HG02885 (cell line): ENCODE measurements around the gene BOLA2B.
"Not testable (repeated sequence)": the region's sequence is repeated elsewhere in the genome, so short reads cannot be mapped to it uniquely, and the experiment has no call there.

Source experiments
- ATAC-seq: cut with Tn5 transposase; IDR thresholded peaks from one replicate; pipeline ENCODE4 v1.9.1; 2021; ENCODE audit warnings: mild to moderate bottlenecking; ENCODE audit not compliant: unreplicated experiment, poor library complexity

The BOLA2B gene

DNA sequence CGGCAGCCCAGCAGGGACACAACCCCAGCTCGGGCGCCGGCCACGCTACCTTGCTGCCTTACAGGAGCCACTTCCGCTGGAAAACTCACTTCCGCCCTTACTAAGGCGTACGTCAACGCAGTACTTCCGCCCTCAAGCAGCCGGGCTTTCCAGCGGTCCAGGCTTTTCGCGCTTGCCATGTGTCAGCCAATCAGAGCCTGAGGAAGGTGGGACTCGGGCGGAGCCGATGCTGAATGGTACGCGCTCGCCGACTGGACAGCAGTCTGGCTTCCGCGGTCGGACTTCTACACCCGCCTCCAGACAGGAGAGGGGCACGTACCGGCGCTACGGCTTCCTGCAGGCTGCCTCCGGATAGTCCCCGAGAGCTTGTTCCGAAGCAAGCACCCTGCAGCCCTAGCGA is at the start of gene BOLA2B, which contains the start of gene SLX1A:
Gene BOLA2B (minus strand): TSS at position 52 of the 400 bp plus-strand sequence. CDS start 71 bp downstream, outside the sequence.
Gene SLX1A (plus strand): TSS at position 261 of the 400 bp plus-strand sequence. CDS start 210 bp downstream, outside the sequence.
- ATAC-seq: peak; percentile 89

DNA sequence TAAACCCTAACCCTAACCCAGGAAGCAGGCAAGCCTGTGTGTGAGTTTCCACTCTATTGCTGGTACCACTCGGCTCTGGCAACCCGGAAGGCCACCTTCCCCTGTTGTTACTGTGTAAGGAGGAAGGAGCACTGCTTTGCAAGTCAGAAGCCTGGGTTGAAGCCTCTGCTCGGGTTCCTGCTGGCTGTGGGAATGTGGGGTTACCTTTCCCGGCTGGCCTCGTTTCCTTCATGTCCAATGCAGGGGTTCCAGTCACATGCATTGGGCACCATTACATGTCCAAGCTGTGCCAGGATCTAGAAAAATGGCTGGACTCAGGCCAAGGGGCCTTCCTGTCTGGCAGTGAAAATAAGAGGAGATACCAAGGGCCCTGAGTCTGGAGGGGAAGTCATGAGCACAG is 23.6 kb upstream of the BOLA2B start:
- not testable (repeated sequence) for ATAC-seq

GRCh38 chr16:30211414-30211813 is 17.9 kb upstream of the BOLA2B start:
- not testable (repeated sequence) for ATAC-seq

DNA sequence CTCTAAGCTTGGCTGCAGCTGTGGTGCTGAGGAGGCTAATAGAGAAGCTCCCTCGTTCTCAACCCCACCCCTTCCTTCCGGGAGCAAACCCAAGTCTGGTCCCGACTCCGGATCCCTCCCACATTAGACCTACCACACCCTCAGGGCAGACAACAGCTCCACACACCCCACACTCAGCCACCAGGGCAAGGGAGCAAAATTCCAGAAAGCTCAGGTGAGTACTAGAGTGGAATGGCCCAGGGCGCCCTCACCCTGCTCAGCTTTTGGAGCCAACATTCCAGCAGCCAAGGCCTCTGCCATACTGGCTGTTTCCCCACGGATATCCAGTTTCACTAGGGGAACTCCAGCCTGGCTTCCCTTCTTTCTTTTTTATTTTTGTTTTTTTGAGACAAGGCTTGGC is 15.6 kb upstream of the BOLA2B start:
- ATAC-seq: not testable (repeated sequence)

- ATAC-seq: not testable (repeated sequence)
These were observed 13.7 kb upstream of the BOLA2B start for GRCh38 chr16:30207063-30207704.

- ATAC-seq: not testable (repeated sequence)
These were observed 12.8 kb upstream of the BOLA2B start for GRCh38 chr16:30206252-30206651.

- ATAC-seq: not testable (repeated sequence)
These were observed 12.2 kb upstream of the BOLA2B start for GRCh38 chr16:30205541-30206236.

GRCh38 chr16:30199608-30200343 is 6.3 kb upstream of the BOLA2B start:
- ATAC-seq: not testable (repeated sequence)

DNA sequence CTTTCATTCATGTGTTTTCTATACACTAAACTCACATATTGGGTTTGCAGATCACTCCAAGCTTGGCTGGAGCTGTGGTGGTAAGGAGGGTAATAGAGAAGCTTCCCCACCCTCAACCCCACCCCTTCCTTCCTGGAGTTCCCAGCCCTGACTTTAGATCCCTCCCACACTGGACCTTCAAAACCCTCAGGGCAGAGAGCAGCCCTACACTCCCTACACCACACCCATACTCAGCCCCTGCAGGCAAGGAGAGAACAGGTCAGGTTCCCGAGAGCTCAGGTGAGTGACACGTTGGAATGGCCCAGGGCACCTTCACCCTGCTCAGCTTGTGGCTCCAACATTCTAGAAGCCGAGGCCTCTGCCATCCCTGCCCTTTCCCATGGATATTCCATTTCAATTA is 5.6 kb upstream of the BOLA2B start, which contains the start of gene SULT1A3:
Gene SULT1A3 (plus strand): TSS at position 207 of the 400 bp plus-strand sequence. CDS start 1,474 bp downstream, outside the sequence.
- ATAC-seq: not testable (repeated sequence)

- ATAC-seq: not testable (repeated sequence)
These were observed 3.5 kb upstream of the BOLA2B start for GRCh38 chr16:30197001-30197400.

GRCh38 chr16:30194172-30194925 is 883 bp upstream of the BOLA2B start:
- peak; percentile 63 for ATAC-seq

- ATAC-seq: not testable (repeated sequence)
These were observed 368 bp downstream of the BOLA2B start for GRCh38 chr16:30193098-30193497.

GRCh38 chr16:30191158-30191557 is 2.3 kb downstream of the BOLA2B start:
- ATAC-seq: not testable (repeated sequence)

- no peak for ATAC-seq
These were observed 5.4 kb downstream of the BOLA2B start for GRCh38 chr16:30187971-30188561.

GRCh38 chr16:30187556-30187865 is 6.0 kb downstream of the BOLA2B start:
- ATAC-seq: no peak

- ATAC-seq: no peak
These were observed 6.5 kb downstream of the BOLA2B start for GRCh38 chr16:30186782-30187555.

- ATAC-seq: no peak
These were observed 7.1 kb downstream of the BOLA2B start for GRCh38 chr16:30186444-30186781.

GRCh38 chr16:30185683-30186421 is 7.6 kb downstream of the BOLA2B start:
- no peak for ATAC-seq
